ENCODE measurements around the gene HLA-DMA. TPM values are rescaled to one million over a fixed set of nuclear protein-coding genes. Genes with fewer than 3 reads are reported as not detected.
A peak's percentile ranks its signal among the peaks of the same experiment; 100 is the strongest.

Gene HLA-DMA
- total RNA-seq, 1 experiment from 2014 or later: 2.8 TPM

DNA sequence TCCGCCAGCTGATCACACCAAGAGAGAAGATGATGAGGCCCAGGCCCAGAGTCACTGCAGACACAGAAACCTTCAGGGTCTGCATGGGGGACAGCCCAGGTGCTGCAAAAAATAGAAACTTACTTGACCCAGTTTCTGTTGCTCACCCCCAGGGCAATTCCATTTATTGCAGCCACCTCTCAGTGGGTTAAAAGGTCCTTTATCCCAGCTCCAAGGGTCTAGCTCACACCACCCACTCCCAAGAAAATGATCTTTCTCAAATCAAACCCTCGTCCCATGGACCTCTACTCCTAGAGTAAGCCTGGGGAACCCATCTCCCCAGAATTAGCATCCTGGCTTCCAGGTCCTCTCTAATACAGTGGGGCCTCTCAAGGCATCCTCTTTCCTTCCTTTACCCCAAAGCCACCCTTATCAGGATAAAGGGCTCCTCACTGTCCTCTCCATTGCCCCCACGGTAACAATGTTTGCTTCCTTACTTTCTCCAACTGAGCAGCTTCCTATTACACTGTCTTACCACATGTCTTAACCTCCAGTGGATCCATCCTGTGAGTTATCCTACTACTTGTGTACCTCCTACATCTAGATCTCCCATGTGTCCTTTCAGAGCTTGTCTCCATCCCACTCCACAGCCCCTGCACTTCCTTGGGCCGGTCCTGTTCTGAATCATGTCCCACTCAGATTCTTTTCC lies 17.2 kb downstream of the HLA-DMA start:
- Histone ChIP-seq H3K4me3 (ENCODE audit: low read depth in 2 of 2, low read length in 2 of 2) (no peak overlapping the region), H3K9me3 (ENCODE audit: control insufficient read depth, insufficient read depth, low read depth, low read length) (no peaks in the 10 kb centered on the region), H3K36me3 (ENCODE audit: control insufficient read depth, insufficient read depth, low read length) (no peaks in the 10 kb centered on the region), H3K4me1 (ENCODE audit: control insufficient read depth, insufficient read depth, low read length) (no peaks in the 10 kb centered on the region), H3K27ac (ENCODE audit: low read length) (no peak overlapping the region), H3K27me3 (ENCODE audit: control insufficient read depth, insufficient read depth, low read length) (no peaks in the 10 kb centered on the region; the same call in 1 of the 2 replicates)
- in situ Hi-C loops (cut with HindIII; ENCODE audit: low pct_unique_long_range_greater_than_20kb, low sequenced_read_pairs) (no loop called here), intact Hi-C loops (cut with micrococcal nuclease; ENCODE audit: unreplicated experiment) (no loop called here)
- POLR2A ChIA-PET: no interaction called here
- no TSS peak for BruUV-seq (replicated peaks)
- CTCF ChIA-PET: no interaction called here
- DNase-seq (ENCODE audit: low read depth, low spot score): no peak
- TF ChIP-seq POLR2AphosphoS5 (IDR thresholded peaks at IDR 0.05; ENCODE audit: low read depth, low read length): no peak
- peak; percentile 32; the same call in 1 of the 2 replicates for ATAC-seq

DNA sequence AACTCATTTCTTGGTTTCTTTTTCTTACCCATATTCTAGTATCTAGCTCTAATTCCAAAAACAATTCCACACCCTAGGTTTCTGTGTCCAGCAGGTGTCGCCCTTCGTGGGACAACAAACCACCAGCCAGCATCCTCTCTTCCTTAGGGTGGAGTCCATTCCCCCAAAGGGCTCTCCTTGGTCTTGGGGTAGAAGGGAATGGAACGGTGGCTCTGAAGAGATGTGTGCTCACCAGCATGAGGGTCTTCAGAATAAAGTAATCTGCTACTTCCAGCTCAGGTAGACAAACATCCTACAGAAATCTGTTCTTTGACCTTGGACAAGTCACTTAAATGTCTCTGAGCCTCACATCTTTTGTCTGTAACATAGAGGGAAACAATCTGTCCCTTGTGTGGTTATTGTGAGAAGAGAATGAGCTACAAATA lies 19.2 kb downstream of the HLA-DMA start:
- H3K4me3 ChIP-seq (ENCODE audit: low read depth in 2 of 2, low read length in 2 of 2): no peak overlapping the region
- BruUV-seq (replicated peaks): no TSS peak
- DNase-seq (ENCODE audit: low read depth, low spot score): peak; percentile 48
- no peaks in the 10 kb centered on the region for H3K36me3 ChIP-seq (ENCODE audit: control insufficient read depth, insufficient read depth, low read length)
- ChIA-PET CTCF (interaction anchor here (0.5 to 1.5 kb wide), 11 partner anchors 10 to 323 kb away, joined by 3 to 20 read pairs (median 3); no protein-coding TSS in a partner anchor), POLR2A (interaction anchor here (1.7 kb wide), 1 partner anchor 38 kb away, joined by 11 read pairs; no protein-coding TSS in a partner anchor)
- no peaks in the 10 kb centered on the region for H3K4me1 ChIP-seq (ENCODE audit: control insufficient read depth, insufficient read depth, low read length)
- peak; percentile 83 for ATAC-seq
- peaks cover 2% of the 10 kb centered on the region; the same call in 1 of the 2 replicates for H3K27me3 ChIP-seq (ENCODE audit: control insufficient read depth, insufficient read depth, low read length)
- H3K27ac ChIP-seq (ENCODE audit: low read length): no peak overlapping the region
- no peak for TF ChIP-seq SIN3A (IDR thresholded peaks at IDR 0.05; ENCODE audit: borderline replicate concordance, insufficient read depth, low read depth, low read length)
- TF ChIP-seq, protein P1, sequence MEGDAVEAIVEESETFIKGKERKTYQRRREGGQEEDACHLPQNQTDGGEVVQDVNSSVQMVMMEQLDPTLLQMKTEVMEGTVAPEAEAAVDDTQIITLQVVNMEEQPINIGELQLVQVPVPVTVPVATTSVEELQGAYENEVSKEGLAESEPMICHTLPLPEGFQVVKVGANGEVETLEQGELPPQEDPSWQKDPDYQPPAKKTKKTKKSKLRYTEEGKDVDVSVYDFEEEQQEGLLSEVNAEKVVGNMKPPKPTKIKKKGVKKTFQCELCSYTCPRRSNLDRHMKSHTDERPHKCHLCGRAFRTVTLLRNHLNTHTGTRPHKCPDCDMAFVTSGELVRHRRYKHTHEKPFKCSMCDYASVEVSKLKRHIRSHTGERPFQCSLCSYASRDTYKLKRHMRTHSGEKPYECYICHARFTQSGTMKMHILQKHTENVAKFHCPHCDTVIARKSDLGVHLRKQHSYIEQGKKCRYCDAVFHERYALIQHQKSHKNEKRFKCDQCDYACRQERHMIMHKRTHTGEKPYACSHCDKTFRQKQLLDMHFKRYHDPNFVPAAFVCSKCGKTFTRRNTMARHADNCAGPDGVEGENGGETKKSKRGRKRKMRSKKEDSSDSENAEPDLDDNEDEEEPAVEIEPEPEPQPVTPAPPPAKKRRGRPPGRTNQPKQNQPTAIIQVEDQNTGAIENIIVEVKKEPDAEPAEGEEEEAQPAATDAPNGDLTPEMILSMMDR (IDR thresholded peaks at IDR 0.05): peak; percentile 89
- TF ChIP-seq, protein P2, sequence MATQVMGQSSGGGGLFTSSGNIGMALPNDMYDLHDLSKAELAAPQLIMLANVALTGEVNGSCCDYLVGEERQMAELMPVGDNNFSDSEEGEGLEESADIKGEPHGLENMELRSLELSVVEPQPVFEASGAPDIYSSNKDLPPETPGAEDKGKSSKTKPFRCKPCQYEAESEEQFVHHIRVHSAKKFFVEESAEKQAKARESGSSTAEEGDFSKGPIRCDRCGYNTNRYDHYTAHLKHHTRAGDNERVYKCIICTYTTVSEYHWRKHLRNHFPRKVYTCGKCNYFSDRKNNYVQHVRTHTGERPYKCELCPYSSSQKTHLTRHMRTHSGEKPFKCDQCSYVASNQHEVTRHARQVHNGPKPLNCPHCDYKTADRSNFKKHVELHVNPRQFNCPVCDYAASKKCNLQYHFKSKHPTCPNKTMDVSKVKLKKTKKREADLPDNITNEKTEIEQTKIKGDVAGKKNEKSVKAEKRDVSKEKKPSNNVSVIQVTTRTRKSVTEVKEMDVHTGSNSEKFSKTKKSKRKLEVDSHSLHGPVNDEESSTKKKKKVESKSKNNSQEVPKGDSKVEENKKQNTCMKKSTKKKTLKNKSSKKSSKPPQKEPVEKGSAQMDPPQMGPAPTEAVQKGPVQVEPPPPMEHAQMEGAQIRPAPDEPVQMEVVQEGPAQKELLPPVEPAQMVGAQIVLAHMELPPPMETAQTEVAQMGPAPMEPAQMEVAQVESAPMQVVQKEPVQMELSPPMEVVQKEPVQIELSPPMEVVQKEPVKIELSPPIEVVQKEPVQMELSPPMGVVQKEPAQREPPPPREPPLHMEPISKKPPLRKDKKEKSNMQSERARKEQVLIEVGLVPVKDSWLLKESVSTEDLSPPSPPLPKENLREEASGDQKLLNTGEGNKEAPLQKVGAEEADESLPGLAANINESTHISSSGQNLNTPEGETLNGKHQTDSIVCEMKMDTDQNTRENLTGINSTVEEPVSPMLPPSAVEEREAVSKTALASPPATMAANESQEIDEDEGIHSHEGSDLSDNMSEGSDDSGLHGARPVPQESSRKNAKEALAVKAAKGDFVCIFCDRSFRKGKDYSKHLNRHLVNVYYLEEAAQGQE (IDR thresholded peaks at IDR 0.05; ENCODE audit: insufficient read depth in 1 of 2, low read depth in 2 of 2, low read length in 1 of 2): no peak
- intact Hi-C loops (cut with micrococcal nuclease; ENCODE audit: unreplicated experiment) (loop anchor here (2.0 kb wide), 1 partner anchor 51 kb away; no protein-coding TSS in a partner anchor), in situ Hi-C loops (cut with HindIII; ENCODE audit: low pct_unique_long_range_greater_than_20kb, low sequenced_read_pairs) (no loop called here)
- no peaks in the 10 kb centered on the region for H3K9me3 ChIP-seq (ENCODE audit: control insufficient read depth, insufficient read depth, low read depth, low read length)
